Measurements from ENCODE around the gene MYO16. TPM values are rescaled to one million over a fixed set of nuclear protein-coding genes. Genes with fewer than 3 reads are reported as not detected.

Gene MYO16
- total and polyA plus RNA-seq, 4 donors: 0.48 TPM; not detected in 3

- DNase-seq (no peak), ATAC-seq (ENCODE audit: low FRiP score) (no peak)
- no peak overlapping the region for H3K4me3 ChIP-seq (ENCODE audit: low read length in 2 of 2)
- H3K27me3 ChIP-seq (ENCODE audit: control insufficient read depth in 1 of 2, insufficient read depth in 2 of 2, low read length in 1 of 2): no peaks in the 10 kb centered on the region
- no peaks in the 10 kb centered on the region for H3K36me3 ChIP-seq (ENCODE audit: control insufficient read depth in 1 of 2, insufficient read depth in 2 of 2, low read length in 1 of 2)
- no peaks in the 10 kb centered on the region for H3K4me1 ChIP-seq (ENCODE audit: control insufficient read depth in 1 of 2, insufficient read depth in 2 of 2, low read length in 2 of 2)
- H3K27ac ChIP-seq (ENCODE audit: low read depth in 1 of 2, low read length in 2 of 2): no peak overlapping the region
- no peaks in the 10 kb centered on the region for H3K9me3 ChIP-seq (ENCODE audit: control insufficient read depth, low read length)
- intact Hi-C loops (cut with DNase I): no loop called here
- WGBS, 2 donors: 94 to 97% methylated on average over 4 of the region's 4 CpGs
Observed at GRCh38 chr13:109204657-109205056, 575.2 kb downstream of the MYO16 start.

GRCh38 chr13:109205315-109205714 lies 575.9 kb downstream of the MYO16 start:
- ATAC-seq (ENCODE audit: low FRiP score): no peak
- Histone ChIP-seq H3K36me3 (ENCODE audit: control insufficient read depth in 1 of 2, insufficient read depth in 2 of 2, low read length in 1 of 2) (no peaks in the 10 kb centered on the region), H3K27ac (ENCODE audit: low read depth in 1 of 2, low read length in 2 of 2) (no peak overlapping the region), H3K9me3 (ENCODE audit: control insufficient read depth, low read length) (no peaks in the 10 kb centered on the region), H3K4me3 (ENCODE audit: low read length in 2 of 2) (no peak overlapping the region), H3K27me3 (ENCODE audit: control insufficient read depth in 1 of 2, insufficient read depth in 2 of 2, low read length in 1 of 2) (no peaks in the 10 kb centered on the region), H3K4me1 (ENCODE audit: control insufficient read depth in 1 of 2, insufficient read depth in 2 of 2, low read length in 2 of 2) (no peaks in the 10 kb centered on the region)
- WGBS, 2 donors: 86 to 90% methylated on average over 2 of the region's 2 CpGs
- no peak for DNase-seq
- intact Hi-C loops (cut with DNase I): no loop called here

- intact Hi-C loops (cut with DNase I): no loop called here
- no peaks in the 10 kb centered on the region for H3K4me1 ChIP-seq (ENCODE audit: control insufficient read depth in 1 of 2, insufficient read depth in 2 of 2, low read length in 2 of 2)
- no peak overlapping the region for H3K27ac ChIP-seq (ENCODE audit: low read depth in 1 of 2, low read length in 2 of 2)
- no peak for ATAC-seq (ENCODE audit: low FRiP score)
- H3K4me3 ChIP-seq (ENCODE audit: low read length in 2 of 2): no peak overlapping the region
- H3K36me3 ChIP-seq (ENCODE audit: control insufficient read depth in 1 of 2, insufficient read depth in 2 of 2, low read length in 1 of 2): no peaks in the 10 kb centered on the region
- no peaks in the 10 kb centered on the region for H3K27me3 ChIP-seq (ENCODE audit: control insufficient read depth in 1 of 2, insufficient read depth in 2 of 2, low read length in 1 of 2)
- no peaks in the 10 kb centered on the region for H3K9me3 ChIP-seq (ENCODE audit: control insufficient read depth, low read length)
- 74 to 84% methylated on average over 7 of the region's 7 CpGs for WGBS, 2 donors
- DNase-seq: no peak
Observed at GRCh38 chr13:109206616-109207015, 577.2 kb downstream of the MYO16 start.

- no peak overlapping the region for H3K27ac ChIP-seq (ENCODE audit: low read depth in 1 of 2, low read length in 2 of 2)
- no peaks in the 10 kb centered on the region for H3K4me1 ChIP-seq (ENCODE audit: control insufficient read depth in 1 of 2, insufficient read depth in 2 of 2, low read length in 2 of 2)
- no peaks in the 10 kb centered on the region for H3K9me3 ChIP-seq (ENCODE audit: control insufficient read depth, low read length)
- H3K4me3 ChIP-seq (ENCODE audit: low read length in 2 of 2): no peak overlapping the region
- DNase-seq (no peak), ATAC-seq (ENCODE audit: low FRiP score) (no peak)
- no peaks in the 10 kb centered on the region for H3K27me3 ChIP-seq (ENCODE audit: control insufficient read depth in 1 of 2, insufficient read depth in 2 of 2, low read length in 1 of 2)
- intact Hi-C loops (cut with DNase I): no loop called here
- no peaks in the 10 kb centered on the region for H3K36me3 ChIP-seq (ENCODE audit: control insufficient read depth in 1 of 2, insufficient read depth in 2 of 2, low read length in 1 of 2)
- 95 to 96% methylated on average over 12 of the region's 12 CpGs for WGBS, 2 donors
Observed at GRCh38 chr13:109207622-109208021, 578.2 kb downstream of the MYO16 start.

- no peaks in the 10 kb centered on the region for H3K36me3 ChIP-seq (ENCODE audit: control insufficient read depth in 1 of 2, insufficient read depth in 2 of 2, low read length in 1 of 2)
- H3K4me1 ChIP-seq (ENCODE audit: control insufficient read depth in 1 of 2, insufficient read depth in 2 of 2, low read length in 2 of 2): no peaks in the 10 kb centered on the region
- no peaks in the 10 kb centered on the region for H3K27me3 ChIP-seq (ENCODE audit: control insufficient read depth in 1 of 2, insufficient read depth in 2 of 2, low read length in 1 of 2)
- intact Hi-C loops (cut with DNase I): no loop called here
- H3K4me3 ChIP-seq (ENCODE audit: low read length in 2 of 2): no peak overlapping the region
- no peak overlapping the region for H3K27ac ChIP-seq (ENCODE audit: low read depth in 1 of 2, low read length in 2 of 2)
- no peaks in the 10 kb centered on the region for H3K9me3 ChIP-seq (ENCODE audit: control insufficient read depth, low read length)
- DNase-seq (no peak), ATAC-seq (ENCODE audit: low FRiP score) (no peak)
- 76 to 87% methylated on average over 5 of the region's 5 CpGs for WGBS, 2 donors
Observed at GRCh38 chr13:109208522-109208921, 579.1 kb downstream of the MYO16 start.

GRCh38 chr13:109209526-109209925 lies 580.1 kb downstream of the MYO16 start:
- ATAC-seq (ENCODE audit: low FRiP score) (no peak), DNase-seq (no peak)
- Histone ChIP-seq H3K27ac (ENCODE audit: low read depth in 1 of 2, low read length in 2 of 2) (no peak overlapping the region), H3K9me3 (ENCODE audit: control insufficient read depth, low read length) (no peaks in the 10 kb centered on the region), H3K4me3 (ENCODE audit: low read length in 2 of 2) (no peak overlapping the region), H3K36me3 (ENCODE audit: control insufficient read depth in 1 of 2, insufficient read depth in 2 of 2, low read length in 1 of 2) (no peaks in the 10 kb centered on the region), H3K4me1 (ENCODE audit: control insufficient read depth in 1 of 2, insufficient read depth in 2 of 2, low read length in 2 of 2) (no peaks in the 10 kb centered on the region), H3K27me3 (ENCODE audit: control insufficient read depth in 1 of 2, insufficient read depth in 2 of 2, low read length in 1 of 2) (no peaks in the 10 kb centered on the region)
- intact Hi-C loops (cut with DNase I): no loop called here
- 94 to 97% methylated on average over 2 of the region's 2 CpGs for WGBS, 2 donors

GRCh38 chr13:109211616-109212015 lies 582.2 kb downstream of the MYO16 start:
- H3K4me3 ChIP-seq (ENCODE audit: low read length in 2 of 2): no peak overlapping the region
- H3K4me1 ChIP-seq (ENCODE audit: control insufficient read depth in 1 of 2, insufficient read depth in 2 of 2, low read length in 2 of 2): no peaks in the 10 kb centered on the region
- H3K27ac ChIP-seq (ENCODE audit: low read depth in 1 of 2, low read length in 2 of 2): no peak overlapping the region
- no peaks in the 10 kb centered on the region for H3K9me3 ChIP-seq (ENCODE audit: control insufficient read depth, low read length)
- 82 to 85% methylated on average over 2 of the region's 2 CpGs for WGBS, 2 donors
- no peaks in the 10 kb centered on the region for H3K36me3 ChIP-seq (ENCODE audit: control insufficient read depth in 1 of 2, insufficient read depth in 2 of 2, low read length in 1 of 2)
- ATAC-seq (ENCODE audit: low FRiP score) (no peak), DNase-seq (no peak)
- intact Hi-C loops (cut with DNase I): no loop called here
- no peaks in the 10 kb centered on the region for H3K27me3 ChIP-seq (ENCODE audit: control insufficient read depth in 1 of 2, insufficient read depth in 2 of 2, low read length in 1 of 2)

GRCh38 chr13:109212650-109213049 lies 583.2 kb downstream of the MYO16 start:
- Histone ChIP-seq H3K36me3 (ENCODE audit: control insufficient read depth in 1 of 2, insufficient read depth in 2 of 2, low read length in 1 of 2) (no peaks in the 10 kb centered on the region), H3K27ac (ENCODE audit: low read depth in 1 of 2, low read length in 2 of 2) (no peak overlapping the region), H3K4me3 (ENCODE audit: low read length in 2 of 2) (no peak overlapping the region), H3K4me1 (ENCODE audit: control insufficient read depth in 1 of 2, insufficient read depth in 2 of 2, low read length in 2 of 2) (no peaks in the 10 kb centered on the region), H3K27me3 (ENCODE audit: control insufficient read depth in 1 of 2, insufficient read depth in 2 of 2, low read length in 1 of 2) (no peaks in the 10 kb centered on the region), H3K9me3 (ENCODE audit: control insufficient read depth, low read length) (no peaks in the 10 kb centered on the region)
- intact Hi-C loops (cut with DNase I): no loop called here
- DNase-seq (no peak), ATAC-seq (ENCODE audit: low FRiP score) (no peak)
- 88 to 94% methylated on average over 4 of the region's 4 CpGs for WGBS, 2 donors

GRCh38 chr13:109213714-109214113 lies 584.3 kb downstream of the MYO16 start:
- H3K4me3 ChIP-seq (ENCODE audit: low read length in 2 of 2): no peak overlapping the region
- no peaks in the 10 kb centered on the region for H3K27me3 ChIP-seq (ENCODE audit: control insufficient read depth in 1 of 2, insufficient read depth in 2 of 2, low read length in 1 of 2)
- ATAC-seq (ENCODE audit: low FRiP score) (no peak), DNase-seq (no peak)
- H3K27ac ChIP-seq (ENCODE audit: low read depth in 1 of 2, low read length in 2 of 2): no peak overlapping the region
- intact Hi-C loops (cut with DNase I): no loop called here
- no peaks in the 10 kb centered on the region for H3K36me3 ChIP-seq (ENCODE audit: control insufficient read depth in 1 of 2, insufficient read depth in 2 of 2, low read length in 1 of 2)
- no peaks in the 10 kb centered on the region for H3K4me1 ChIP-seq (ENCODE audit: control insufficient read depth in 1 of 2, insufficient read depth in 2 of 2, low read length in 2 of 2)
- 86% methylated on average over 5 of the region's 5 CpGs for WGBS, 2 donors
- no peaks in the 10 kb centered on the region for H3K9me3 ChIP-seq (ENCODE audit: control insufficient read depth, low read length)

Measured in aorta (tissue), 5 donors.